ENCODE measurements around the gene PLK3. TPM values are rescaled to one million over a fixed set of nuclear protein-coding genes. Genes with fewer than 3 reads are reported as not detected.

The PLK3 gene
- total RNA-seq, 4 donors from 2014 or later = 7.0 to 15.0 (median 11.8) TPM

DNA sequence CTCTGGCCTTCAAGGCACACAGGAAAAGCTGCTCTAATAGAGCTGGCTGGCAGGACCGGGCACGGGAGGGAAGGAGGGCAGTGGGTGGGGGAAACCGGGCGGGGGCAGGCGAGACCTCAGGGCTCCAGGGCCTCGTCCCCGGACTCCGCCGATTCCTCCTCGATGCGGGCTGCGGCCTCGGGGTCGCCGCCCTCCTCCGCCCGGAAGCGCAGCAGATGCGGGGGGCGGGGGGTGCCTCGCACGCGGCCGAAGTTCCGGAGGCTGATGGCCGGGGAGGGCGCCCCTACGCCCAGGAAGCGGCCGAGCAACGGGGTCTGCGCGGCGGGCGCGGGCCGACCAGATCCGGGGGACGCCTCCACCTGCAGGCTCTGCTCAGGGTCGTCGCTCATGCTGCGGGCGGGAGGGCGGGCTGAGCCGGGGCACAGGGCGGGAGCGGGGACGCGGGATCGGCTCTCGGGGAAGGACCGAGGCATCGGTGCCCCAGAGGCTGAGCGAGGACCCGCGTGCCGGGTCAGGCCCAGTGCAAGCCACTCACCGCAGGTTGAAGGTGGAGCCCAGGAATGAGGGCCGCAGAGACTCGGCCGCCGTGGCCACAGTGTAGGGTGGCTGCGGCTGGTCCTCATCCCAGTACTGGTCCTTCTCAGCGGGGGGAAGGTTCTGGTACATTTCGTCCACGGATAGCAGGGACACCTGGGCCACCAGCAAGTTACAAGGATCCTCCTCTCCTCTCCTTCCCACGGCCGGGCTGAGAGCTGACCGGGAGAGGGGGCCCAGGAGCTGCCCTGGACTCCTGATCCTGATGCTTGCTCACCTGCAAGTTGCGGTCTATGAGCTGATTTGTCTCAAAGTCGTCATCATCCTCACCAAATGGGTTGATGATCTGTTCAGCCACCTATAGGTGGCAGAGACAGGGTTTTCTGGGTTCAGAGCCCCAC, 15.8 kb upstream of the PLK3 start:
- TF ChIP-seq, protein P1, sequence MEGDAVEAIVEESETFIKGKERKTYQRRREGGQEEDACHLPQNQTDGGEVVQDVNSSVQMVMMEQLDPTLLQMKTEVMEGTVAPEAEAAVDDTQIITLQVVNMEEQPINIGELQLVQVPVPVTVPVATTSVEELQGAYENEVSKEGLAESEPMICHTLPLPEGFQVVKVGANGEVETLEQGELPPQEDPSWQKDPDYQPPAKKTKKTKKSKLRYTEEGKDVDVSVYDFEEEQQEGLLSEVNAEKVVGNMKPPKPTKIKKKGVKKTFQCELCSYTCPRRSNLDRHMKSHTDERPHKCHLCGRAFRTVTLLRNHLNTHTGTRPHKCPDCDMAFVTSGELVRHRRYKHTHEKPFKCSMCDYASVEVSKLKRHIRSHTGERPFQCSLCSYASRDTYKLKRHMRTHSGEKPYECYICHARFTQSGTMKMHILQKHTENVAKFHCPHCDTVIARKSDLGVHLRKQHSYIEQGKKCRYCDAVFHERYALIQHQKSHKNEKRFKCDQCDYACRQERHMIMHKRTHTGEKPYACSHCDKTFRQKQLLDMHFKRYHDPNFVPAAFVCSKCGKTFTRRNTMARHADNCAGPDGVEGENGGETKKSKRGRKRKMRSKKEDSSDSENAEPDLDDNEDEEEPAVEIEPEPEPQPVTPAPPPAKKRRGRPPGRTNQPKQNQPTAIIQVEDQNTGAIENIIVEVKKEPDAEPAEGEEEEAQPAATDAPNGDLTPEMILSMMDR (IDR thresholded peaks at IDR 0.05; ENCODE audit: low read depth) = no peak

DNA sequence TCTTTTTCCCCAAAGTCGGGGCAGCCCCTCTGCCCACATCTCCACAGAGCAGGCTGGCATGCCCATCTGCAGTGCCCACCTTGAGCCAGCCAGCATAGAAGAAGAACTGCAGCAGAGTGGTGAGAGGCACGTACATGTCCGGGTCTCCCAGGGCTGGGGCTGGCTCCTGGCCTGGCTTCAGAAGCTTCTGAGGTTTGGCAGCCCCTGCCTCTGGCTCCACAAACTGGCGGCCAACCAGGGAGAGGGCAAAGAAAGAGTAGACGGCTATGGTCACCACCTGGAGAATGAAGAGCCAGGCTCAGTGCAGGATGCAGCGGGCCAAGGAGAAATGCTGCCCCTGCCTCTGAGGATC, 15.2 kb upstream of the PLK3 start:
- TF ChIP-seq, protein P1 (IDR thresholded peaks at IDR 0.05; ENCODE audit: low read depth) = no peak

- TF ChIP-seq, protein P1 (IDR thresholded peaks at IDR 0.05; ENCODE audit: low read depth) = no peak
Observed at GRCh38 chr1:44785501-44786137, 14.6 kb upstream of the PLK3 start.

DNA sequence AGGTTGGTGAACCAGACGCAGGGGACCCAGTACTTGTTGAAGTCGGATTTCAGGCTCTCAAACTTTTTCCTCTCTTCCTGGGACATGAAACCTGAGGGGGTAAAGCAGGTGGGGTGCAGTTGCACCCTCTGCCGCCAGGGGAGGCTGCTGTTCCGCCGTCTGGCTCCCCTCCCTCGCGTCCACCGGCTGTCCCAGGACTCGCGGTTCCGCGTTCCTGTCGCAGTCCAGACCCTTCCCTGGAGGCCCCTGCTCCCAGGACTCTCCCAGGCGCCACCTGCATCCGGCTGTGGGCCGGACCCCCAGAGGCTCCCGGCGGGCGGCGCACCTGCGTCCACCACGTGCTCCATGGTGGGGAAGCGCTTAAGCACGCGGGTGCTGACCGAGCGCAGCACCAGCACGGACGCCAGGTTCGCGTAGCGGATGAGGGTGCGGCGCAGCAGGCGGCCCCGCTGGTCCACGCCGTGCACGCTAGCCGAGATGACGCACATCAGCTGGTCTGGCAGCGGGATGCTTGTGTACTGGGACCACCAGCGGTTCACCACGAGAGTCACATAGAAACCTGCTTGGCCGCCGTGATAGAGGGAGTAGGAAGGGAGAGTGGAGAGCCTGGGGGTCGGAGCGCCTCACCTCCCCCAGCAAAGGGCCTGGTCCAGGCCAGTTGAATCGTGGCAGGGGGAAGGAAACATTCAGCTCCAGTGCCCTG, 13.9 kb upstream of the PLK3 start:
- TF ChIP-seq, protein P1 (IDR thresholded peaks at IDR 0.05; ENCODE audit: low read depth) = no peak

GRCh38 chr1:44786841-44787426, 13.2 kb upstream of the PLK3 start:
- TF ChIP-seq, protein P1 (IDR thresholded peaks at IDR 0.05; ENCODE audit: low read depth) = no peak

- TF ChIP-seq, protein P1 (IDR thresholded peaks at IDR 0.05; ENCODE audit: low read depth) = no peak
Observed at GRCh38 chr1:44787506-44787905, 12.7 kb upstream of the PLK3 start.
